ENCODE data around the gene FUT2. TPM values are rescaled to one million over a fixed set of nuclear protein-coding genes. Genes with fewer than 3 reads are reported as not detected.

The FUT2 gene
- total and polyA plus RNA-seq, 10 of the 15 experiments (the other 5 are each of a cell fraction or from before 2014, with no cell fraction given) = 0.02 to 0.13 (median 0.07) TPM; not detected in 7

DNA sequence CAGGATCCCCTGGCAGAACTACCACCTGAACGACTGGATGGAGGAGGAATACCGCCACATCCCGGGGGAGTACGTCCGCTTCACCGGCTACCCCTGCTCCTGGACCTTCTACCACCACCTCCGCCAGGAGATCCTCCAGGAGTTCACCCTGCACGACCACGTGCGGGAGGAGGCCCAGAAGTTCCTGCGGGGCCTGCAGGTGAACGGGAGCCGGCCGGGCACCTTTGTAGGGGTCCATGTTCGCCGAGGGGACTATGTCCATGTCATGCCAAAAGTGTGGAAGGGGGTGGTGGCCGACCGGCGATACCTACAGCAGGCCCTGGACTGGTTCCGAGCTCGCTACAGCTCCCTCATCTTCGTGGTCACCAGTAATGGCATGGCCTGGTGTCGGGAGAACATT is 7.5 kb downstream of the FUT2 start:
- Histone ChIP-seq H3K9me3 (replicated peaks; ENCODE audit: control insufficient read depth, insufficient read depth, low read length) (no peaks in the 10 kb centered on the region), H3K4me3 (no peak overlapping the region), H3K27me3 (replicated peaks in 1 of 2; ENCODE audit: control insufficient read depth in 2 of 2, insufficient read depth in 2 of 2, low read length in 1 of 2) (no peaks in the 10 kb centered on the region), H3K9ac (ENCODE audit: control insufficient read depth, insufficient read depth, low read length) (no peak overlapping the region), H3K27ac (ENCODE audit: control insufficient read depth, insufficient read depth) (no peak overlapping the region), H3K4me2 (ENCODE audit: control insufficient read depth, insufficient read depth) (no peak overlapping the region), H4K20me1 (ENCODE audit: control insufficient read depth, insufficient read depth) (no peaks in the 10 kb centered on the region), H3K79me2 (ENCODE audit: control insufficient read depth, insufficient read depth, low read length) (no peaks in the 10 kb centered on the region), H3K4me1 (ENCODE audit: control insufficient read depth, insufficient read depth, low read length) (no peaks in the 10 kb centered on the region), H2AFZ (ENCODE audit: control insufficient read depth, low read depth, low read length) (no peak overlapping the region), H3K36me3 (ENCODE audit: control insufficient read depth in 2 of 2, insufficient read depth in 2 of 2, low read length in 1 of 2) (no peaks in the 10 kb centered on the region)
- RAD21 ChIA-PET (ENCODE audit: unreplicated experiment) = interaction anchor here (0.5 kb wide), 1 partner anchor 416 kb away, joined by 3 read pairs; no protein-coding TSS in a partner anchor
- TF ChIP-seq IRF4 (IDR thresholded peaks at IDR 0.05; ENCODE audit: low read depth, low read length) = no peak
- TF ChIP-seq, protein P1, sequence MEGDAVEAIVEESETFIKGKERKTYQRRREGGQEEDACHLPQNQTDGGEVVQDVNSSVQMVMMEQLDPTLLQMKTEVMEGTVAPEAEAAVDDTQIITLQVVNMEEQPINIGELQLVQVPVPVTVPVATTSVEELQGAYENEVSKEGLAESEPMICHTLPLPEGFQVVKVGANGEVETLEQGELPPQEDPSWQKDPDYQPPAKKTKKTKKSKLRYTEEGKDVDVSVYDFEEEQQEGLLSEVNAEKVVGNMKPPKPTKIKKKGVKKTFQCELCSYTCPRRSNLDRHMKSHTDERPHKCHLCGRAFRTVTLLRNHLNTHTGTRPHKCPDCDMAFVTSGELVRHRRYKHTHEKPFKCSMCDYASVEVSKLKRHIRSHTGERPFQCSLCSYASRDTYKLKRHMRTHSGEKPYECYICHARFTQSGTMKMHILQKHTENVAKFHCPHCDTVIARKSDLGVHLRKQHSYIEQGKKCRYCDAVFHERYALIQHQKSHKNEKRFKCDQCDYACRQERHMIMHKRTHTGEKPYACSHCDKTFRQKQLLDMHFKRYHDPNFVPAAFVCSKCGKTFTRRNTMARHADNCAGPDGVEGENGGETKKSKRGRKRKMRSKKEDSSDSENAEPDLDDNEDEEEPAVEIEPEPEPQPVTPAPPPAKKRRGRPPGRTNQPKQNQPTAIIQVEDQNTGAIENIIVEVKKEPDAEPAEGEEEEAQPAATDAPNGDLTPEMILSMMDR (IDR thresholded peaks at IDR 0.05 in 2 of 3, conservative IDR thresholded peaks at IDR 0.05 in 1 of 3; ENCODE audit: control insufficient read depth in 2 of 3, extremely low read depth in 1 of 3, insufficient read depth in 1 of 3, low read depth in 3 of 3, low read length in 3 of 3) = no peak
- TF ChIP-seq RCOR1 (conservative IDR thresholded peaks at IDR 0.05; ENCODE audit: low read depth, low read length) = no peak
- TF ChIP-seq SMAD5 (IDR thresholded peaks at IDR 0.05; ENCODE audit: low read depth) = no peak
- TF ChIP-seq, protein P2, sequence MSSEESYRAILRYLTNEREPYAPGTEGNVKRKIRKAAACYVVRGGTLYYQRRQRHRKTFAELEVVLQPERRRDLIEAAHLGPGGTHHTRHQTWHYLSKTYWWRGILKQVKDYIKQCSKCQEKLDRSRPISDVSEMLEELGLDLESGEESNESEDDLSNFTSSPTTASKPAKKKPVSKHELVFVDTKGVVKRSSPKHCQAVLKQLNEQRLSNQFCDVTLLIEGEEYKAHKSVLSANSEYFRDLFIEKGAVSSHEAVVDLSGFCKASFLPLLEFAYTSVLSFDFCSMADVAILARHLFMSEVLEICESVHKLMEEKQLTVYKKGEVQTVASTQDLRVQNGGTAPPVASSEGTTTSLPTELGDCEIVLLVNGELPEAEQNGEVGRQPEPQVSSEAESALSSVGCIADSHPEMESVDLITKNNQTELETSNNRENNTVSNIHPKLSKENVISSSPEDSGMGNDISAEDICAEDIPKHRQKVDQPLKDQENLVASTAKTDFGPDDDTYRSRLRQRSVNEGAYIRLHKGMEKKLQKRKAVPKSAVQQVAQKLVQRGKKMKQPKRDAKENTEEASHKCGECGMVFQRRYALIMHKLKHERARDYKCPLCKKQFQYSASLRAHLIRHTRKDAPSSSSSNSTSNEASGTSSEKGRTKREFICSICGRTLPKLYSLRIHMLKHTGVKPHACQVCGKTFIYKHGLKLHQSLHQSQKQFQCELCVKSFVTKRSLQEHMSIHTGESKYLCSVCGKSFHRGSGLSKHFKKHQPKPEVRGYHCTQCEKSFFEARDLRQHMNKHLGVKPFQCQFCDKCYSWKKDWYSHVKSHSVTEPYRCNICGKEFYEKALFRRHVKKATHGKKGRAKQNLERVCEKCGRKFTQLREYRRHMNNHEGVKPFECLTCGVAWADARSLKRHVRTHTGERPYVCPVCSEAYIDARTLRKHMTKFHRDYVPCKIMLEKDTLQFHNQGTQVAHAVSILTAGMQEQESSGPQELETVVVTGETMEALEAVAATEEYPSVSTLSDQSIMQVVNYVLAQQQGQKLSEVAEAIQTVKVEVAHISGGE (CRISPR knock-in tag; IDR thresholded peaks at IDR 0.05) = no peak
- TF ChIP-seq BACH1 (IDR thresholded peaks at IDR 0.05; ENCODE audit: borderline replicate concordance) = no peak
- TF ChIP-seq TCF3 (IDR thresholded peaks at IDR 0.05; ENCODE audit: borderline replicate concordance, insufficient read depth, low read depth, low read length) = no peak
- TF ChIP-seq ESRRA (IDR thresholded peaks at IDR 0.05; ENCODE audit: low read length) = no peak
- no peak for TF ChIP-seq MXI1 (IDR thresholded peaks at IDR 0.05; ENCODE audit: low read depth, low read length)
- SMC1A ChIA-PET (ENCODE audit: uncharacterized antibody, unreplicated experiment) = no interaction called here
- in situ Hi-C loops (cut with MboI) = no loop called here
- FAIRE-seq = no peak
- ATAC-seq = no peak
- 73% methylated on average over 23 of the region's 23 CpGs for WGBS (ENCODE audit: insufficient coverage, insufficient replicate concordance, low lambda C conversion rate, missing lambda C conversion rate)
- BruUV-seq (replicated peaks) = no TSS peak
- DNase-seq (ENCODE audit: low read depth, low spot score) = no peak
- POLR2A ChIA-PET = no interaction called here
- intact Hi-C loops (cut with micrococcal nuclease; ENCODE audit: unreplicated experiment) = no loop called here
- CTCF ChIA-PET = no interaction called here

Measured in GM12878 (cell line).